GM23338 (cell line): ENCODE results near the gene TBC1D16.

Experiments used
- CREB1 ChIP-seq: fragments of 250-450 bp; sonication (Bioruptor Pico); IDR thresholded peaks from 2 replicates; pipeline ENCODE4 v1.5.0; 2020; ENCODE audit warnings: low read depth, mild to moderate bottlenecking, moderate library complexity
- EZH2 ChIP-seq: fragments of 200-600 bp; sonication (generic); IDR thresholded peaks from one replicate; pipeline ENCODE4 v1.8.0; 2017; ENCODE audit warnings: antibody characterized with exemption, mild to moderate bottlenecking, low read depth; ENCODE audit not compliant: unreplicated experiment
- EZH2phosphoT487 ChIP-seq: fragments of 200-600 bp; sonication (generic); IDR thresholded peaks from one replicate; pipeline ENCODE4 v1.8.1; 2018; ENCODE audit warnings: antibody characterized with exemption; ENCODE audit not compliant: unreplicated experiment
- JUNB ChIP-seq: IDR thresholded peaks from one replicate; pipeline ENCODE4 v1.6.1; 2016; ENCODE audit warnings: antibody characterized with exemption; ENCODE audit not compliant: unreplicated experiment
- NANOG ChIP-seq: IDR thresholded peaks from 2 replicates; pipeline ENCODE4 v1.6.1; 2016; ENCODE audit warnings: antibody characterized with exemption, borderline replicate concordance
- POLR2AphosphoS5 ChIP-seq: IDR thresholded peaks from 2 replicates; pipeline ENCODE4 v1.6.1; 2016; ENCODE audit warnings: antibody characterized with exemption, low read depth
- REST ChIP-seq: IDR thresholded peaks from one replicate; pipeline ENCODE4 v1.6.1; 2018; ENCODE audit warnings: antibody characterized with exemption; ENCODE audit not compliant: unreplicated experiment
- ZNF114 ChIP-seq: fragments of 250-450 bp; sonication (Bioruptor Pico); IDR thresholded peaks from 2 replicates; pipeline ENCODE4 v1.5.0; 2020; ENCODE audit warnings: mild to moderate bottlenecking, moderate library complexity
- ZNF331 ChIP-seq: fragments of 250-450 bp; sonication (Bioruptor Pico); IDR thresholded peaks from 2 replicates; pipeline ENCODE4 v1.5.0; 2020; ENCODE audit warnings: low read depth, mild to moderate bottlenecking, moderate library complexity
- TF ChIP-seq, protein P1 (sequence below), 2 experiments: fragments of 200-600 bp in 1 of 2; sonication (generic) in 1 of 2; conservative IDR thresholded peaks; 2 replicates each; pipeline versions ENCODE4 v1.5.1 to v1.6.1; 2016 to 2017; ENCODE audit warnings: antibody characterized with exemption in 2 of 2, low read depth in 2 of 2, mild to moderate bottlenecking in 2 of 2, moderate library complexity in 1 of 2
- TF ChIP-seq, protein P2 (sequence below): IDR thresholded peaks from 2 replicates; pipeline ENCODE4 v1.6.1; 2016; ENCODE audit warnings: antibody characterized with exemption
- TF ChIP-seq, protein P3 (sequence below): fragments of 250-450 bp; sonication (Bioruptor Pico); IDR thresholded peaks from 2 replicates; pipeline ENCODE4 v1.5.0; 2020; ENCODE audit warnings: mild to moderate bottlenecking, moderate library complexity

DNA sequence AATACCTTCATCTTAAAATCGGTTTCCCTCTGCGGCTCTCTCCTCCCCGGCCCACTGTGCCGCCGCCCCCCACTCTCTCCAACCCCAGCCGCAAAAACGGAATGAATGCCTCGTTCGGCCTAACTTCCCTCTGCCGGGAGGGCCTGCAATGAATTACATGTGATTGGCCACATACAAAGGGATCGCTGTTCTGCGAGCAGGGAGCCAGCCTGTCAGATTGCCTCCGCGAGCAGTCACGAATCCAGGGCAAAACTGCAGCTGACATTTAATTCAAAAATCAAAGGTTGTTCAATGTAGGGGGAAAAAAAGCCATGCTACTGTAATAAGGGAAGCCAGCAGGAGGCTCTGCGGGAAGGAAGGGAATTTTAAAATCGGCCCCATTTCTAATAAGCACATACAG, 84.9 kb downstream of the TBC1D16 start:
- TF ChIP-seq, protein P1, sequence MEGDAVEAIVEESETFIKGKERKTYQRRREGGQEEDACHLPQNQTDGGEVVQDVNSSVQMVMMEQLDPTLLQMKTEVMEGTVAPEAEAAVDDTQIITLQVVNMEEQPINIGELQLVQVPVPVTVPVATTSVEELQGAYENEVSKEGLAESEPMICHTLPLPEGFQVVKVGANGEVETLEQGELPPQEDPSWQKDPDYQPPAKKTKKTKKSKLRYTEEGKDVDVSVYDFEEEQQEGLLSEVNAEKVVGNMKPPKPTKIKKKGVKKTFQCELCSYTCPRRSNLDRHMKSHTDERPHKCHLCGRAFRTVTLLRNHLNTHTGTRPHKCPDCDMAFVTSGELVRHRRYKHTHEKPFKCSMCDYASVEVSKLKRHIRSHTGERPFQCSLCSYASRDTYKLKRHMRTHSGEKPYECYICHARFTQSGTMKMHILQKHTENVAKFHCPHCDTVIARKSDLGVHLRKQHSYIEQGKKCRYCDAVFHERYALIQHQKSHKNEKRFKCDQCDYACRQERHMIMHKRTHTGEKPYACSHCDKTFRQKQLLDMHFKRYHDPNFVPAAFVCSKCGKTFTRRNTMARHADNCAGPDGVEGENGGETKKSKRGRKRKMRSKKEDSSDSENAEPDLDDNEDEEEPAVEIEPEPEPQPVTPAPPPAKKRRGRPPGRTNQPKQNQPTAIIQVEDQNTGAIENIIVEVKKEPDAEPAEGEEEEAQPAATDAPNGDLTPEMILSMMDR (conservative IDR thresholded peaks at IDR 0.05; ENCODE audit: low read depth in 2 of 2), result no peak; a peak in 1 of 4 replicates
- no peak for TF ChIP-seq EZH2
- no peak for TF ChIP-seq POLR2AphosphoS5
- TF ChIP-seq EZH2phosphoT487, result no peak
- TF ChIP-seq, protein P2, sequence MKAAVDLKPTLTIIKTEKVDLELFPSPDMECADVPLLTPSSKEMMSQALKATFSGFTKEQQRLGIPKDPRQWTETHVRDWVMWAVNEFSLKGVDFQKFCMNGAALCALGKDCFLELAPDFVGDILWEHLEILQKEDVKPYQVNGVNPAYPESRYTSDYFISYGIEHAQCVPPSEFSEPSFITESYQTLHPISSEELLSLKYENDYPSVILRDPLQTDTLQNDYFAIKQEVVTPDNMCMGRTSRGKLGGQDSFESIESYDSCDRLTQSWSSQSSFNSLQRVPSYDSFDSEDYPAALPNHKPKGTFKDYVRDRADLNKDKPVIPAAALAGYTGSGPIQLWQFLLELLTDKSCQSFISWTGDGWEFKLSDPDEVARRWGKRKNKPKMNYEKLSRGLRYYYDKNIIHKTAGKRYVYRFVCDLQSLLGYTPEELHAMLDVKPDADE, result no peak
- no peak for TF ChIP-seq REST
- no peak for TF ChIP-seq NANOG
- TF ChIP-seq, protein P3, sequence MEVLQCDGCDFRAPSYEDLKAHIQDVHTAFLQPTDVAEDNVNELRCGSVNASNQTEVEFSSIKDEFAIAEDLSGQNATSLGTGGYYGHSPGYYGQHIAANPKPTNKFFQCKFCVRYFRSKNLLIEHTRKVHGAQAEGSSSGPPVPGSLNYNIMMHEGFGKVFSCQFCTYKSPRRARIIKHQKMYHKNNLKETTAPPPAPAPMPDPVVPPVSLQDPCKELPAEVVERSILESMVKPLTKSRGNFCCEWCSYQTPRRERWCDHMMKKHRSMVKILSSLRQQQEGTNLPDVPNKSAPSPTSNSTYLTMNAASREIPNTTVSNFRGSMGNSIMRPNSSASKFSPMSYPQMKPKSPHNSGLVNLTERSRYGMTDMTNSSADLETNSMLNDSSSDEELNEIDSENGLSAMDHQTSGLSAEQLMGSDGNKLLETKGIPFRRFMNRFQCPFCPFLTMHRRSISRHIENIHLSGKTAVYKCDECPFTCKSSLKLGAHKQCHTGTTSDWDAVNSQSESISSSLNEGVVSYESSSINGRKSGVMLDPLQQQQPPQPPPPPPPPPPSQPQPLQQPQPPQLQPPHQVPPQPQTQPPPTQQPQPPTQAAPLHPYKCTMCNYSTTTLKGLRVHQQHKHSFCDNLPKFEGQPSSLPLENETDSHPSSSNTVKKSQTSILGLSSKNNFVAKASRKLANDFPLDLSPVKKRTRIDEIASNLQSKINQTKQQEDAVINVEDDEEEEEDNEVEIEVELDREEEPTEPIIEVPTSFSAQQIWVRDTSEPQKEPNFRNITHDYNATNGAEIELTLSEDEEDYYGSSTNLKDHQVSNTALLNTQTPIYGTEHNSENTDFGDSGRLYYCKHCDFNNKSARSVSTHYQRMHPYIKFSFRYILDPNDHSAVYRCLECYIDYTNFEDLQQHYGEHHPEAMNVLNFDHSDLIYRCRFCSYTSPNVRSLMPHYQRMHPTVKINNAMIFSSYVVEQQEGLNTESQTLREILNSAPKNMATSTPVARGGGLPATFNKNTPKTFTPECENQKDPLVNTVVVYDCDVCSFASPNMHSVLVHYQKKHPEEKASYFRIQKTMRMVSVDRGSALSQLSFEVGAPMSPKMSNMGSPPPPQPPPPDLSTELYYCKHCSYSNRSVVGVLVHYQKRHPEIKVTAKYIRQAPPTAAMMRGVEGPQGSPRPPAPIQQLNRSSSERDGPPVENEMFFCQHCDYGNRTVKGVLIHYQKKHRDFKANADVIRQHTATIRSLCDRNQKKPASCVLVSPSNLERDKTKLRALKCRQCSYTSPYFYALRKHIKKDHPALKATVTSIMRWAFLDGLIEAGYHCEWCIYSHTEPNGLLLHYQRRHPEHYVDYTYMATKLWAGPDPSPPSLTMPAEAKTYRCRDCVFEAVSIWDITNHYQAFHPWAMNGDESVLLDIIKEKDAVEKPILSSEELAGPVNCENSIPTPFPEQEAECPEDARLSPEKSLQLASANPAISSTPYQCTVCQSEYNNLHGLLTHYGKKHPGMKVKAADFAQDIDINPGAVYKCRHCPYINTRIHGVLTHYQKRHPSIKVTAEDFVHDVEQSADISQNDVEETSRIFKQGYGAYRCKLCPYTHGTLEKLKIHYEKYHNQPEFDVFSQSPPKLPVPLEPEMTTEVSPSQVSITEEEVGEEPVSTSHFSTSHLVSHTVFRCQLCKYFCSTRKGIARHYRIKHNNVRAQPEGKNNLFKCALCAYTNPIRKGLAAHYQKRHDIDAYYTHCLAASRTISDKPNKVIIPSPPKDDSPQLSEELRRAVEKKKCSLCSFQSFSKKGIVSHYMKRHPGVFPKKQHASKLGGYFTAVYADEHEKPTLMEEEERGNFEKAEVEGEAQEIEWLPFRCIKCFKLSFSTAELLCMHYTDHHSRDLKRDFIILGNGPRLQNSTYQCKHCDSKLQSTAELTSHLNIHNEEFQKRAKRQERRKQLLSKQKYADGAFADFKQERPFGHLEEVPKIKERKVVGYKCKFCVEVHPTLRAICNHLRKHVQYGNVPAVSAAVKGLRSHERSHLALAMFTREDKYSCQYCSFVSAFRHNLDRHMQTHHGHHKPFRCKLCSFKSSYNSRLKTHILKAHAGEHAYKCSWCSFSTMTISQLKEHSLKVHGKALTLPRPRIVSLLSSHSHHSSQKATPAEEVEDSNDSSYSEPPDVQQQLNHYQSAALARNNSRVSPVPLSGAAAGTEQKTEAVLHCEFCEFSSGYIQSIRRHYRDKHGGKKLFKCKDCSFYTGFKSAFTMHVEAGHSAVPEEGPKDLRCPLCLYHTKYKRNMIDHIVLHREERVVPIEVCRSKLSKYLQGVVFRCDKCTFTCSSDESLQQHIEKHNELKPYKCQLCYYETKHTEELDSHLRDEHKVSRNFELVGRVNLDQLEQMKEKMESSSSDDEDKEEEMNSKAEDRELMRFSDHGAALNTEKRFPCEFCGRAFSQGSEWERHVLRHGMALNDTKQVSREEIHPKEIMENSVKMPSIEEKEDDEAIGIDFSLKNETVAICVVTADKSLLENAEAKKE (CRISPR knock-in tag), result no peak
- TF ChIP-seq JUNB, result no peak
- no peak for TF ChIP-seq ZNF114 (CRISPR knock-in tag)
- no peak for TF ChIP-seq CREB1 (CRISPR knock-in tag)
- no peak for TF ChIP-seq ZNF331 (CRISPR knock-in tag)
